Cardiac muscle cell (in vitro differentiated cells and primary cell): Measurements from ENCODE around the gene HSD3B2. TPM values are rescaled to one million over a fixed set of nuclear protein-coding genes. Genes with fewer than 3 reads are reported as not detected.

ENCODE experiments used
- DNase-seq, 2 donors: peaks; one replicate each; pipeline versions ENCODE4 v3.0.0 to v3.0.0-alpha.2; 2010 to 2017; ENCODE audit warnings: low read depth in 1 of 2, low spot score in 1 of 2
- H3K27ac ChIP-seq: fragments of 200-600 bp; sonication (generic); 2 replicates; pipeline ENCODE4 v1.5.1; 2016
- H3K27me3 ChIP-seq: fragments of 200-600 bp; sonication (generic); 2 replicates; pipeline ENCODE4 v1.6.0; 2016; ENCODE audit warnings: control low read depth
- H3K36me3 ChIP-seq: fragments of 200-600 bp; sonication (generic); 2 replicates; pipeline ENCODE4 v1.5.1; 2016; ENCODE audit warnings: control low read depth
- H3K4me1 ChIP-seq: fragments of 200-600 bp; sonication (generic); 2 replicates; pipeline ENCODE4 v1.8.1; 2017; ENCODE audit warnings: low read depth, mild to moderate bottlenecking, mixed run types
- H3K4me3 ChIP-seq: fragments of 200-600 bp; sonication (generic); 2 replicates; pipeline ENCODE4 v1.5.1; 2016; ENCODE audit warnings: mild to moderate bottlenecking
- H3K9me3 ChIP-seq: fragments of 200-600 bp; sonication (generic); 2 replicates; pipeline ENCODE4 v1.5.1; 2017; ENCODE audit warnings: low read depth, mild to moderate bottlenecking, control low read depth
- polyA plus RNA-seq: library from polyadenylated mRNA; unstranded; fragments of >200 nt; fragmentation: Nextera tagmentation; extraction: Ambion mirVana; gene quantifications from 2 replicates; pipeline ENCODE4 v1.2.1, GENCODE V29; 2016
- total RNA-seq: library from RNA; depleted of rRNA; stranded (reverse); fragments of >200 nt; gene quantifications from 2 replicates; pipeline ENCODE4 v1.2.3, GENCODE V29; 2016
- TF ChIP-seq, protein P1 (sequence below): IDR thresholded peaks from 2 replicates; pipeline ENCODE4 v1.5.1; 2012; ENCODE audit warnings: low read depth, mild to moderate bottlenecking, low read length

The HSD3B2 gene
- total and polyA plus RNA-seq, 2 experiments from 2014 or later: 0.42 TPM; not detected in 1

- Histone ChIP-seq H3K36me3 (no peaks in the 10 kb centered on the region), H3K4me1 (no peaks in the 10 kb centered on the region), H3K27ac (no peak overlapping the region), H3K4me3 (no peak overlapping the region), H3K9me3 (no peaks in the 10 kb centered on the region), H3K27me3 (no peaks in the 10 kb centered on the region)
- TF ChIP-seq, protein P1, sequence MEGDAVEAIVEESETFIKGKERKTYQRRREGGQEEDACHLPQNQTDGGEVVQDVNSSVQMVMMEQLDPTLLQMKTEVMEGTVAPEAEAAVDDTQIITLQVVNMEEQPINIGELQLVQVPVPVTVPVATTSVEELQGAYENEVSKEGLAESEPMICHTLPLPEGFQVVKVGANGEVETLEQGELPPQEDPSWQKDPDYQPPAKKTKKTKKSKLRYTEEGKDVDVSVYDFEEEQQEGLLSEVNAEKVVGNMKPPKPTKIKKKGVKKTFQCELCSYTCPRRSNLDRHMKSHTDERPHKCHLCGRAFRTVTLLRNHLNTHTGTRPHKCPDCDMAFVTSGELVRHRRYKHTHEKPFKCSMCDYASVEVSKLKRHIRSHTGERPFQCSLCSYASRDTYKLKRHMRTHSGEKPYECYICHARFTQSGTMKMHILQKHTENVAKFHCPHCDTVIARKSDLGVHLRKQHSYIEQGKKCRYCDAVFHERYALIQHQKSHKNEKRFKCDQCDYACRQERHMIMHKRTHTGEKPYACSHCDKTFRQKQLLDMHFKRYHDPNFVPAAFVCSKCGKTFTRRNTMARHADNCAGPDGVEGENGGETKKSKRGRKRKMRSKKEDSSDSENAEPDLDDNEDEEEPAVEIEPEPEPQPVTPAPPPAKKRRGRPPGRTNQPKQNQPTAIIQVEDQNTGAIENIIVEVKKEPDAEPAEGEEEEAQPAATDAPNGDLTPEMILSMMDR: no peak
- DNase-seq: no peak
Observed at GRCh38 chr1:119396982-119397381, 18.0 kb upstream of the HSD3B2 start.

DNA sequence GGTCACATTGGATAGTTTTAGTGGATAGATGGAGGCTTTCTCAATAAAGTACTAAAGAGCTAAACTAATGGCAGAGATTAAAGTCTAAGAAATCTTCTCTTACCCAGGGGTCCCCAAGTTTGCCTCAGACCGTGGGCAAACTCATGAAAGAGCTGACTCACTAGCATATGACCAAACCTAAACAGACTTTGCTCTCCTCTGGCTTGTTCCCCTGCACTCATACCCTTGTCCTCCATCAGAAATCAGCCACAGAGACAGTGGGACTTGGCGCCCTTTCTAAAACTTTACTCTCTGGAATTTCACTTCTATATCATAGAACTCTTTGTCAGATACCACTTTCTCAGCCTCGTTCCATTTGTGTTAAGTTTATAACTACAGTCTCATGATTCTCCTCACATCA, 17.0 kb upstream of the HSD3B2 start:
- H3K36me3 ChIP-seq: no peaks in the 10 kb centered on the region
- H3K9me3 ChIP-seq: no peaks in the 10 kb centered on the region
- TF ChIP-seq, protein P1: no peak
- no peak for DNase-seq
- no peak overlapping the region for H3K27ac ChIP-seq
- H3K27me3 ChIP-seq: no peaks in the 10 kb centered on the region
- no peaks in the 10 kb centered on the region for H3K4me1 ChIP-seq
- H3K4me3 ChIP-seq: no peak overlapping the region

DNA sequence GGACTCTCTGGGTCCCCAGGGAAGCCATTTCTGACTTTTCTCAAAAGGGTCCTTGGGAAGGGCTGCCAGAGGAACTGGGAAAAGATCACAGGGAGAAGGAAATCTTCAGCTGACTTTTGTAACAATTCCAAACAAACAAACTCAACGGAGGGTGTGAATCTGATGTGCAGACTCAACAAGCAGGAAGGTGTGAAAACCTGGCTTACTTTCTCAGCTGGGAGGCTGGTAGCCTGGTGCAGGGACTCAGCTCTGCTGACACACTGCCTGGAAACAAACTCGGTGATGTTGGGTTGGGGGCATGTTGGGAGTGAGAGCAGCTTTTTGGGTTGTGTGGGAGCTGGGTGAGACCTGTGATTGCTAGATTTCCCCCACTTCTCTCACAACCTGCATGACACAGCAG, 10.2 kb upstream of the HSD3B2 start:
- H3K9me3 ChIP-seq: no peaks in the 10 kb centered on the region
- no peak overlapping the region for H3K4me3 ChIP-seq
- H3K36me3 ChIP-seq: no peaks in the 10 kb centered on the region
- H3K27me3 ChIP-seq: no peaks in the 10 kb centered on the region
- DNase-seq: no peak
- no peak overlapping the region for H3K27ac ChIP-seq
- no peaks in the 10 kb centered on the region for H3K4me1 ChIP-seq
- TF ChIP-seq, protein P1: no peak

GRCh38 chr1:119409731-119410130, 5.2 kb upstream of the HSD3B2 start:
- H3K9me3 ChIP-seq: no peaks in the 10 kb centered on the region
- no peak overlapping the region for H3K4me3 ChIP-seq
- H3K27ac ChIP-seq: no peak overlapping the region
- TF ChIP-seq, protein P1: no peak
- peak in 1 of 2 donors; percentile 71 for DNase-seq
- no peaks in the 10 kb centered on the region for H3K4me1 ChIP-seq
- H3K27me3 ChIP-seq: no peaks in the 10 kb centered on the region
- H3K36me3 ChIP-seq: no peaks in the 10 kb centered on the region

- Histone ChIP-seq H3K4me3 (no peak overlapping the region), H3K36me3 (no peaks in the 10 kb centered on the region), H3K27ac (no peak overlapping the region), H3K9me3 (no peaks in the 10 kb centered on the region), H3K27me3 (no peaks in the 10 kb centered on the region), H3K4me1 (no peaks in the 10 kb centered on the region)
- DNase-seq: peak in 1 of 2 donors; percentile 62
- TF ChIP-seq, protein P1: no peak
Observed at GRCh38 chr1:119410961-119411360, 4.0 kb upstream of the HSD3B2 start.
